Measurements from ENCODE around the gene ZNF732. TPM values are rescaled to one million over a fixed set of nuclear protein-coding genes. Genes with fewer than 3 reads are reported as not detected.
"Not testable (repeated sequence)": the region's sequence is repeated elsewhere in the genome, so short reads cannot be mapped to it uniquely, and the experiment has no call there.

ZNF732 gene
- total RNA-seq, 1 donor from 2014 or later: 0.79 TPM

DNA sequence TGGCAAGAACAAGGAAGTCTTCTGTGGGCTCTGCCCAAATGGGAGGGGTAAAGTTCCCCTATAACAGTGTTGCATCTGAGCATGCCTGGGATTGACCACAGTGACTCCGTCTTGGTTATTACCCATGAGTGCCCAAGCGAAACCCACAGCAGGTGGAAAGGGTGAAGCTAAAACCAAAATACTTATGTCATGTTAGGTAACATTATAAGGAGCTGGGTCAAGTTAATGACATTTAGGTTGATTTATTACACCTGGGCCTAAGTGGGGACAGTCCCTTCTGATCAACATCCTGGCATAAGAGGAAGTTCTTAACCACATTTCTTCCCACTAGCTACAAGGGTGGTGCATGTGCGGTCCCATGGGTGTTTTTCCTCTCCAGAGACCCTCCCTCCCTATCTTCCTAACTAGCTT lies 1.3 kb upstream of the ZNF732 start:
- TF ChIP-seq, protein P1, sequence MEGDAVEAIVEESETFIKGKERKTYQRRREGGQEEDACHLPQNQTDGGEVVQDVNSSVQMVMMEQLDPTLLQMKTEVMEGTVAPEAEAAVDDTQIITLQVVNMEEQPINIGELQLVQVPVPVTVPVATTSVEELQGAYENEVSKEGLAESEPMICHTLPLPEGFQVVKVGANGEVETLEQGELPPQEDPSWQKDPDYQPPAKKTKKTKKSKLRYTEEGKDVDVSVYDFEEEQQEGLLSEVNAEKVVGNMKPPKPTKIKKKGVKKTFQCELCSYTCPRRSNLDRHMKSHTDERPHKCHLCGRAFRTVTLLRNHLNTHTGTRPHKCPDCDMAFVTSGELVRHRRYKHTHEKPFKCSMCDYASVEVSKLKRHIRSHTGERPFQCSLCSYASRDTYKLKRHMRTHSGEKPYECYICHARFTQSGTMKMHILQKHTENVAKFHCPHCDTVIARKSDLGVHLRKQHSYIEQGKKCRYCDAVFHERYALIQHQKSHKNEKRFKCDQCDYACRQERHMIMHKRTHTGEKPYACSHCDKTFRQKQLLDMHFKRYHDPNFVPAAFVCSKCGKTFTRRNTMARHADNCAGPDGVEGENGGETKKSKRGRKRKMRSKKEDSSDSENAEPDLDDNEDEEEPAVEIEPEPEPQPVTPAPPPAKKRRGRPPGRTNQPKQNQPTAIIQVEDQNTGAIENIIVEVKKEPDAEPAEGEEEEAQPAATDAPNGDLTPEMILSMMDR (IDR thresholded peaks at IDR 0.05; ENCODE audit: insufficient read depth, low read length, severe bottlenecking): no peak
- FAIRE-seq (no peak), DNase-seq (ENCODE audit: low read depth) (no peak)
- Histone ChIP-seq H3K27me3 (ENCODE audit: control insufficient read depth, insufficient read depth, low read length) (no peaks in the 10 kb centered on the region), H3K4me3 (ENCODE audit: low read depth, low read length) (no peak overlapping the region), H3K36me3 (ENCODE audit: control insufficient read depth, insufficient read depth, low read length) (no peaks in the 10 kb centered on the region)

GRCh38 chr4:304516-304915 lies 758 bp downstream of the ZNF732 start:
- not testable (repeated sequence) for H3K36me3 ChIP-seq (ENCODE audit: control insufficient read depth, insufficient read depth, low read length); DNase-seq (ENCODE audit: low read depth); H3K27me3 ChIP-seq (ENCODE audit: control insufficient read depth, insufficient read depth, low read length); FAIRE-seq
- peak overlapping the region; percentile 60 for H3K4me3 ChIP-seq (ENCODE audit: low read depth, low read length)

DNA sequence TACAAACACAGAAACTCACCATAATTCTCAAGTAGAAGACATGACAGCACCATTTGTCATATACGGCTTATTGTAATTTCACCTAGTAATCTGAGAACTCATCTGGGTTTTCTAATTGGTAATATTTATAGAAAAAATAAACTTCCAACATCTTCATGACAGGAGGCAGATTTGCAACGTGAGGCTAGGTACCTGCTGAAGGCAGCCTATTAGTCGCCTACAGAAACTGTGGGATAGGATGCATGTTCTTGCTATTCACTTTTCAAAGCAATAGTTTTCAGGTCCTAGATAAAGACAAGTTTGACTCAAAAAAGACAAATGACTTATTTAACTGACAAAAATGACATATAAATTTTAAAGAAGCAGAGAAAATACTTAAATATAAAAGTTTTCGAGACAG lies 2.9 kb downstream of the ZNF732 start:
- TF ChIP-seq, protein P1 (IDR thresholded peaks at IDR 0.05; ENCODE audit: insufficient read depth, low read length, severe bottlenecking): no peak
- DNase-seq (ENCODE audit: low read depth) (no peak), FAIRE-seq (no peak)
- Histone ChIP-seq H3K4me3 (ENCODE audit: low read depth, low read length) (no peak overlapping the region), H3K27me3 (ENCODE audit: control insufficient read depth, insufficient read depth, low read length) (no peaks in the 10 kb centered on the region), H3K36me3 (ENCODE audit: control insufficient read depth, insufficient read depth, low read length) (no peaks in the 10 kb centered on the region)

DNA sequence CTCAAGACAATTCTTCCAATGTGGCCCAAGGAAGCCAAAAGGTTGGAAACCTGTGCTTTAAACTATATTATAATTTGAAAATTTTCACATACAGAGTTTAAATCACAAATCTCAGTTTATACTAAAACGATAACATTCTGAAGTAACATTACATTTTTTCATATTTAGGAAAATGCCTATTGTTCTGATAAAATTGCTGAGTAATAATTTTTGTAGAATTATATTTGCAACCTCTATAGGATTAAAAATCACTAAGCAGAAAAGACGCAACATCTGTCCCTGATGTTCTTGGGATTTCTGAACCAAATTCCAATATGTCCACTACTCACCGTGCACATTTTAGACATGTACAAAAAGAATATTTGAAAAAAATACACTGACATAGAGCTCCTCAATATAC lies 10.5 kb downstream of the ZNF732 start:
- TF ChIP-seq, protein P1 (IDR thresholded peaks at IDR 0.05; ENCODE audit: insufficient read depth, low read length, severe bottlenecking): no peak
- Histone ChIP-seq H3K36me3 (ENCODE audit: control insufficient read depth, insufficient read depth, low read length) (no peaks in the 10 kb centered on the region), H3K27me3 (ENCODE audit: control insufficient read depth, insufficient read depth, low read length) (no peaks in the 10 kb centered on the region), H3K4me3 (ENCODE audit: low read depth, low read length) (no peak overlapping the region)
- FAIRE-seq: no peak
- DNase-seq (ENCODE audit: low read depth): no peak

GRCh38 chr4:288891-289290 lies 16.4 kb downstream of the ZNF732 start:
- H3K36me3 ChIP-seq (ENCODE audit: control insufficient read depth, insufficient read depth, low read length): no peaks in the 10 kb centered on the region
- DNase-seq (ENCODE audit: low read depth) (peak; percentile 13), FAIRE-seq (no peak)
- H3K27me3 ChIP-seq (ENCODE audit: control insufficient read depth, insufficient read depth, low read length): no peaks in the 10 kb centered on the region
- no peak overlapping the region for H3K4me3 ChIP-seq (ENCODE audit: low read depth, low read length)
- TF ChIP-seq, protein P1 (IDR thresholded peaks at IDR 0.05; ENCODE audit: insufficient read depth, low read length, severe bottlenecking): no peak

DNA sequence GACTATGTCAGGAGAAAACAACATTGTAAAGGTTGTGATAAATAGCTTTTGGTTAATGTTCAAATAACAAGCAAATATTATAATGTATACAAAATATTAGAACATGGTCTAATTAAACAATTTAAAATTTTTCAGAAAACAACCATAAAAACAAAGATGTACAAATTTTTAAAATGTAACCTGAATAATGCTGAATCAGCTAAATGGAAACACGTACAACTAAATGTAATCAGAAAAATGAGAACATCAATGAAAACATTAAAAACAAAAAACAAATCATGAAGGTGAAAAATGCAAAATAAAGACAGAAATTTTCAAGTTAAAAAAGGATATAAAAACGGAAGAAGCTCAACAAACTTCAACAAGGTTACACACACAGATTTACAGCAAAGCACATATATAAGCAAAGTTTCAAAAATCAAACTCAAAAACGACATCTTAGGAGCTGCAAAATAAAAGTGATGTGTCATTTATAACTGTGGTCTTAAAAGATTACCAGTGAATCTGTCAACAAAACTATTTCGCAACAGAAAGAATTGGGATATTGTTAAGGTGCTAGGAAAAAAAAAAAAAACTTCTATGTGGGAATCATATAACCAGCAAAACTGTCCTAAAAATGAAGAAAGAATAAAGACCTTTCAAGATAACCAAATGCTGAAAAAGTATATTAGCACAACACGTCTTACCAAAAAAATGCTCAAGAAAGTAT lies 31.8 kb downstream of the ZNF732 start:
- no peaks in the 10 kb centered on the region for H3K27me3 ChIP-seq (ENCODE audit: control insufficient read depth, insufficient read depth, low read length)
- FAIRE-seq (no peak), DNase-seq (ENCODE audit: low read depth) (no peak)
- no peak overlapping the region for H3K4me3 ChIP-seq (ENCODE audit: low read depth, low read length)
- no peaks in the 10 kb centered on the region for H3K36me3 ChIP-seq (ENCODE audit: control insufficient read depth, insufficient read depth, low read length)
- TF ChIP-seq, protein P1 (IDR thresholded peaks at IDR 0.05; ENCODE audit: insufficient read depth, low read length, severe bottlenecking): no peak

Measured in bronchial epithelial cell (primary cell).